Parathyroid adenoma (tissue), 2 donors: ENCODE results near the gene MYCBP.

Experiments used
- H2AFZ ChIP-seq: fragments of 300-600 bp; sonication (generic); one replicate; pipeline ENCODE4 v1.7.0; 2017; ENCODE audit warnings: antibody characterized with exemption, mild to moderate bottlenecking
- H3K27ac ChIP-seq: fragments of 300-600 bp; sonication (generic); one replicate; pipeline ENCODE4 v1.7.0; 2017
- H3K27me3 ChIP-seq: fragments of 300-600 bp; sonication (generic); one replicate; pipeline ENCODE4 v1.7.0; 2017; ENCODE audit warnings: low read length; ENCODE audit not compliant: control insufficient read depth, insufficient read depth
- H3K36me3 ChIP-seq: fragments of 300-600 bp; sonication (generic); one replicate; pipeline ENCODE4 v1.7.0; 2017; ENCODE audit warnings: low read length; ENCODE audit not compliant: control insufficient read depth, insufficient read depth
- H3K4me1 ChIP-seq: fragments of 300-600 bp; sonication (generic); one replicate; pipeline ENCODE4 v1.7.0; 2017; ENCODE audit warnings: control low read depth
- H3K4me2 ChIP-seq: fragments of 300-600 bp; sonication (generic); one replicate; pipeline ENCODE4 v1.7.0; 2017; ENCODE audit warnings: low read length
- H3K4me3 ChIP-seq: fragments of 300-600 bp; sonication (generic); one replicate; pipeline ENCODE4 v1.7.0; 2017; ENCODE audit warnings: low read depth, low read length
- H3K79me2 ChIP-seq: fragments of 300-600 bp; sonication (generic); one replicate; pipeline ENCODE4 v1.7.0; 2017; ENCODE audit warnings: control low read depth
- H3K9ac ChIP-seq: fragments of 300-600 bp; sonication (generic); one replicate; pipeline ENCODE4 v1.7.0; 2017; ENCODE audit warnings: mild to moderate bottlenecking
- H3K9me3 ChIP-seq: fragments of 300-600 bp; sonication (generic); one replicate; pipeline ENCODE4 v1.7.0; 2017; ENCODE audit warnings: low read length; ENCODE audit not compliant: control insufficient read depth
- TF ChIP-seq, protein P1 (sequence below): fragments of 300-600 bp; sonication (generic); IDR thresholded peaks from one replicate; pipeline ENCODE4 v1.7.0; 2017; ENCODE audit warnings: antibody characterized with exemption, mild to moderate bottlenecking
- donor health status: primary hyperparathyroidism.

MYCBP gene

DNA sequence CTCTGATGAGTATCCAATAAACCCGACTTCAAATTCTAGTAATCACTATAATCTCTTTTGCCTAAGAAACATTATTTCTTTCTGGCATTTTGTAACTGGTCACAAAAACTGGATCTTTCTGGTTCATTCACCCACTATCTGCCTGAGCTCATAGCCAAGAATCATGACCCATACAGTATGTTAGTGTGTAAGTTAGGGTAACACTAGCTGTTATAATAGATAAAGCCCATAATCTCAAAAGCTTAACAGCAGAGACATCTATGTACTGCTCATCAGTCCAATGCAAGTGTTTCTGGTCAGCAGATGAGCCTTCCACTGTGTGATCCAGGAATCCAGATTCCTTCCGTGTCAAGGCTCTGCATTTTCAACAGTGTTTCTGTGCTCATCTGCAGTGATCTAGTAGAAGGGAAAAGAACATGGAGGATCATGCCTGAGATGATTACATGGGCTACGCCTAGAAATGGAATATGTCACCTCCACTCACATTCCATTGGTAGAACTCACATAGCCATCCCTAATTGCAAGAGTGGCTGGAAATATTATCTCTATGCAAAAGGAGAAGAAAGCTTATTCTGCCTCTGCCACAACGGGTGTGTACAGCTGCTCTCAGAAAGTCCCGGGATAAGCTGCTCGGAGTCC is 41.3 kb downstream of the MYCBP start:
- no peaks in the 10 kb centered on the region for H3K27me3 ChIP-seq
- no peak overlapping the region for H3K4me3 ChIP-seq
- H3K27ac ChIP-seq, result no peak overlapping the region
- no peaks in the 10 kb centered on the region for H3K79me2 ChIP-seq
- TF ChIP-seq, protein P1, sequence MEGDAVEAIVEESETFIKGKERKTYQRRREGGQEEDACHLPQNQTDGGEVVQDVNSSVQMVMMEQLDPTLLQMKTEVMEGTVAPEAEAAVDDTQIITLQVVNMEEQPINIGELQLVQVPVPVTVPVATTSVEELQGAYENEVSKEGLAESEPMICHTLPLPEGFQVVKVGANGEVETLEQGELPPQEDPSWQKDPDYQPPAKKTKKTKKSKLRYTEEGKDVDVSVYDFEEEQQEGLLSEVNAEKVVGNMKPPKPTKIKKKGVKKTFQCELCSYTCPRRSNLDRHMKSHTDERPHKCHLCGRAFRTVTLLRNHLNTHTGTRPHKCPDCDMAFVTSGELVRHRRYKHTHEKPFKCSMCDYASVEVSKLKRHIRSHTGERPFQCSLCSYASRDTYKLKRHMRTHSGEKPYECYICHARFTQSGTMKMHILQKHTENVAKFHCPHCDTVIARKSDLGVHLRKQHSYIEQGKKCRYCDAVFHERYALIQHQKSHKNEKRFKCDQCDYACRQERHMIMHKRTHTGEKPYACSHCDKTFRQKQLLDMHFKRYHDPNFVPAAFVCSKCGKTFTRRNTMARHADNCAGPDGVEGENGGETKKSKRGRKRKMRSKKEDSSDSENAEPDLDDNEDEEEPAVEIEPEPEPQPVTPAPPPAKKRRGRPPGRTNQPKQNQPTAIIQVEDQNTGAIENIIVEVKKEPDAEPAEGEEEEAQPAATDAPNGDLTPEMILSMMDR, result no peak
- no peaks in the 10 kb centered on the region for H3K4me1 ChIP-seq
- H3K9me3 ChIP-seq, result no peaks in the 10 kb centered on the region
- H3K9ac ChIP-seq, result no peak overlapping the region
- H3K36me3 ChIP-seq, result no peaks in the 10 kb centered on the region
- H3K4me2 ChIP-seq, result no peak overlapping the region
- H2AFZ ChIP-seq, result no peak overlapping the region

GRCh38 chr1:38829368-38829767 is 43.8 kb downstream of the MYCBP start:
- no peak overlapping the region for H3K4me3 ChIP-seq
- H3K9me3 ChIP-seq, result no peaks in the 10 kb centered on the region
- no peaks in the 10 kb centered on the region for H3K79me2 ChIP-seq
- no peak overlapping the region for H2AFZ ChIP-seq
- no peak overlapping the region for H3K27ac ChIP-seq
- H3K36me3 ChIP-seq, result no peaks in the 10 kb centered on the region
- H3K9ac ChIP-seq, result no peak overlapping the region
- TF ChIP-seq, protein P1, result no peak
- no peaks in the 10 kb centered on the region for H3K27me3 ChIP-seq
- no peak overlapping the region for H3K4me2 ChIP-seq
- H3K4me1 ChIP-seq, result no peaks in the 10 kb centered on the region

GRCh38 chr1:38827318-38827717 is 45.8 kb downstream of the MYCBP start:
- H2AFZ ChIP-seq, result no peak overlapping the region
- TF ChIP-seq, protein P1, result no peak
- H3K4me2 ChIP-seq, result no peak overlapping the region
- H3K4me3 ChIP-seq, result no peak overlapping the region
- no peak overlapping the region for H3K27ac ChIP-seq
- H3K4me1 ChIP-seq, result no peaks in the 10 kb centered on the region
- H3K9ac ChIP-seq, result no peak overlapping the region
- no peaks in the 10 kb centered on the region for H3K9me3 ChIP-seq
- H3K36me3 ChIP-seq, result no peaks in the 10 kb centered on the region
- no peaks in the 10 kb centered on the region for H3K79me2 ChIP-seq
- H3K27me3 ChIP-seq, result no peaks in the 10 kb centered on the region

- Histone ChIP-seq H3K36me3 (no peaks in the 10 kb centered on the region), H3K79me2 (no peaks in the 10 kb centered on the region), H3K9ac (no peak overlapping the region), H3K4me3 (no peak overlapping the region), H3K27ac (no peak overlapping the region), H2AFZ (no peak overlapping the region), H3K27me3 (no peaks in the 10 kb centered on the region), H3K9me3 (no peaks in the 10 kb centered on the region), H3K4me1 (no peaks in the 10 kb centered on the region), H3K4me2 (no peak overlapping the region)
- TF ChIP-seq, protein P1, result no peak
Observed at GRCh38 chr1:38826886-38827285, 46.3 kb downstream of the MYCBP start.

GRCh38 chr1:38826262-38826661 is 46.9 kb downstream of the MYCBP start:
- H2AFZ ChIP-seq, result no peak overlapping the region
- no peaks in the 10 kb centered on the region for H3K79me2 ChIP-seq
- no peak overlapping the region for H3K4me3 ChIP-seq
- no peak overlapping the region for H3K27ac ChIP-seq
- no peak overlapping the region for H3K4me2 ChIP-seq
- no peaks in the 10 kb centered on the region for H3K27me3 ChIP-seq
- no peaks in the 10 kb centered on the region for H3K36me3 ChIP-seq
- H3K9me3 ChIP-seq, result no peaks in the 10 kb centered on the region
- TF ChIP-seq, protein P1, result no peak
- no peak overlapping the region for H3K9ac ChIP-seq
- no peaks in the 10 kb centered on the region for H3K4me1 ChIP-seq
